Activated gamma-delta T cell (primary cell): ENCODE results near the gene CAMSAP2.
"Not testable (repeated sequence)": the region's sequence is repeated elsewhere in the genome, so short reads cannot be mapped to it uniquely, and the experiment has no call there.

Source experiments
- DNase-seq: peaks from one replicate; lab custom pipeline; 2025; lab: John Stamatoyannopoulos, UW

CAMSAP2 gene

GRCh38 chr1:200739702-200740570, 1.2 kb downstream of the CAMSAP2 start:
- DNase-seq: no peak

- no peak for DNase-seq
Measured at GRCh38 chr1:200740571-200741208, 2.0 kb downstream of the CAMSAP2 start.

- no peak for DNase-seq
Measured at GRCh38 chr1:200741551-200742207, 3.0 kb downstream of the CAMSAP2 start.

- DNase-seq: no peak
Measured at GRCh38 chr1:200744143-200744542, 5.5 kb downstream of the CAMSAP2 start.

- DNase-seq: no peak
Measured at GRCh38 chr1:200749090-200749489, 10.4 kb downstream of the CAMSAP2 start.

GRCh38 chr1:200750749-200751148, 12.1 kb downstream of the CAMSAP2 start:
- DNase-seq: not testable (repeated sequence)

- DNase-seq: no peak
Measured at GRCh38 chr1:200751717-200752116, 13.0 kb downstream of the CAMSAP2 start.

GRCh38 chr1:200753650-200754198, 15.0 kb downstream of the CAMSAP2 start:
- DNase-seq: no peak

- DNase-seq: no peak
Measured at GRCh38 chr1:200755456-200755855, 16.8 kb downstream of the CAMSAP2 start.

- DNase-seq: no peak
Measured at GRCh38 chr1:200762089-200762488, 23.4 kb downstream of the CAMSAP2 start.

- no peak for DNase-seq
Measured at GRCh38 chr1:200767321-200767720, 28.6 kb downstream of the CAMSAP2 start.

GRCh38 chr1:200771625-200772555, 33.2 kb downstream of the CAMSAP2 start:
- no peak for DNase-seq

GRCh38 chr1:200774311-200774710, 35.6 kb downstream of the CAMSAP2 start:
- no peak for DNase-seq

GRCh38 chr1:200774735-200775444, 36.2 kb downstream of the CAMSAP2 start:
- DNase-seq: no peak

- no peak for DNase-seq
Measured at GRCh38 chr1:200775850-200776249, 37.2 kb downstream of the CAMSAP2 start.

- DNase-seq: no peak
Measured at GRCh38 chr1:200776949-200777348, 38.3 kb downstream of the CAMSAP2 start.

- no peak for DNase-seq
Measured at GRCh38 chr1:200778766-200779165, 40.1 kb downstream of the CAMSAP2 start.

GRCh38 chr1:200779326-200779725, 40.6 kb downstream of the CAMSAP2 start:
- no peak for DNase-seq

- DNase-seq: no peak
Measured at GRCh38 chr1:200780545-200781369, 42.1 kb downstream of the CAMSAP2 start.

- DNase-seq: no peak
Measured at GRCh38 chr1:200783926-200784325, 45.2 kb downstream of the CAMSAP2 start.
